NCI-H146 (cell line): Measurements from ENCODE around the gene NUDT3.
"Not testable (repeated sequence)": the region's sequence is repeated elsewhere in the genome, so short reads cannot be mapped to it uniquely, and the experiment has no call there.

Source experiments
- DNase-seq: peaks from one replicate; lab custom pipeline; 2025; lab: John Stamatoyannopoulos, UW

Gene NUDT3

GRCh38 chr6:34370361-34370760, 22.1 kb downstream of the NUDT3 start:
- no peak for DNase-seq

- DNase-seq, result no peak
Observed at GRCh38 chr6:34369385-34369784, 23.1 kb downstream of the NUDT3 start.

DNA sequence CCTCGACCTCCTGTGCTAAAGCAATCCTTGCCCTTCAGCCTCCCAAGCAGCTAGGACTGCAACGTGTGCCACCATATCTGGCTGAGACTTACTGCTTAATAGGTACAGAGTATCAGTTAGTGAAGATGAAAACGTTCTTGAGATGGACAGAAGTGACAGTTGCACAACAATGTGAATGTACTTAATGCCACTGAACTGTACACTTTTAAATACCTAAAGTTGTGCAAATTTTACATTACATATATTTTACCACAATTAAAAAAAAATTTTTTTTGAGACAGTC, 25.9 kb downstream of the NUDT3 start:
- no peak for DNase-seq

DNA sequence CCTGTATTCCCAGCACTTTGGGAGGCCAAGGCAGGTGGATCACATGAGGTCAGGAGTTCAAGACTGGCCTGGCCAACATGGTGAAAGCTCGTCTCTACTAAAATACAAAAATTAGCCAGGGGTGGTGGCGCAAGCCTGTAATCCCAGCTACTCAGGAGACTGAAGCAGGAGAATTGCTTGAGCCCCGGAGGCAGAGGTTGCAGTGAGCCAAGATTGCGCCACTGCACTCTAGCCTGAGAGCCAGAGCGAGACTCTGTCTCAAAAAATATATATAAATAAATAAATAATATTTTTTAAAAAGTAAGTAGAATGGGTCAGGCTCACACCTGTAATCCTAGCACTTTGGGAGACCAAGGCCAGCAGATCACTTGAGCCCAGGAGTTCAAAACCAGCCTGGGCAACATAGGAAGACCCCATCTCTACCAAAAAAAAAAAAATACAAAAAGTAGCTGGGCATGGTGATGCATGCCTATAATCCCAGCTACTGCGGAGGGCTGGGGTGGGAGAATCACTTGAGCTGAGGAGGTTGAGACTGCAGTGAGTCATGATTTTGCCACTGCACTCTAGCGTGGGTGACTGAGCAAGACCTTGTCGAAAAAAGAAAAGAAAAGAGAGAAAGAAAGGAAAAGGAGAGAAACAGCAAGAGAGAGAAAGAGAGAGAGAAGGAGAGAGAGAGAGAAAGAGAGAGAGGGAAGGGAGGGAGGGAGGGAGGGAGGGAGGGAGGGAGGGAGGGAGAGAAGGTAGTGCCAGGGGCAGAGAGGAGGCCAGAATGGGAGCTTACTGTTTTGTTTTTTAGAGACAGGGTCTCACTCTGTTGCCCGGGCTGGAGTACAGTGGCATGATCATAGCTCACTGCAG, 26.5 kb downstream of the NUDT3 start:
- not testable (repeated sequence) for DNase-seq

- DNase-seq, result not testable (repeated sequence)
Observed at GRCh38 chr6:34363681-34364075, 28.8 kb downstream of the NUDT3 start.

DNA sequence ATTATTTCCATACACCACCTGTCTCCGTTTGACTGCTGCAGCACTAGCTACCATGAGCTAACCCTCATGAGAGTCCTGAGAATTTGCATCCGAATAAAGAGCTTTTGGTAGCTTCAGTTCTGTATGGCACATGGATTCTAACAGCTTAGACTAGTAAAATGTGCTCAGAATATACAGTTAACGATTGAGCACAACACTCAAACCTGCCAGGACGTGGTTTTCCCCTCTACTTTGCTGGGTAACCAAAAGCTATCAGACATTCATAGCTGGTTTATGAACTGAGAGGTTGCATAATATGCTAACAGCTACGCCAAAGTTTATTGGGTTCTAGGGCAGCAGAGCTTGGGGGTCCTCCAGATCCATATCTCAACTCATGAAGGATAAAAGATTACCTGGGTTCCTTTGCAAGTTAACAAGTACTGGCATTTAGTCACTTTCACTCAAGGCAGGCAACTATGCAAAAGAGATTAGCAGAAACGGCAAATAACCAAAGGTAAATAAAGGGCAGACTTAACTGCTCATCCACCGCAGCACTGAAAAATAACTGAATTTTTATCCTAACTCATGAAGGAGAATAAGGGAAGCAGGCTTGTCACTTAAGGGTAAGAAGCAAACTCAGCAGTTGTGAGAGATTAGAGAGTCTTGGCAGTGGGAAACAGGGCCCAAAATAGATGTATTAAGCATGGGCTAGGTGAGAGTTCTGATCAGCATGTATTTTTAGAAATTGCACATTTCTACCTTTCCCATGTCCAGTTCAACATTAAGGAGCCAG, 29.4 kb downstream of the NUDT3 start:
- DNase-seq, result no peak

DNA sequence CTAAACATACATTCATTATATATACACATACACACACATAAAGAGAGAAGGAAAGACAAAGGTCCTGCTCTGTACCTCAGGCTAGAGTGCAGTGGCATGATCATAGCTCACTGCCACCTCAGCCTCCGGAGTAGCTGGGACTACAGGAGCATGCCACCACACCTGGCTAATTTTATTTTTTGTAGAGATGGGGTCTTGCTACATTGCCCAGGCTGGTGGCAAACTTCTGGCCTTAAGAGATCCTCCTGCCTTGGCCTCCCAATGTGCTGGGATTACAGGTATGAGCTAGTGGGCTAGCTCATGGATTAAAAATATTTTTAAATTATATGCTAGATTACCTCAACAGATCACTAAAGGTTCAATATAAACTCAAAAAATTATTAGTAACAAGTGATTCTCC, 30.3 kb downstream of the NUDT3 start:
- DNase-seq, result no peak

- no peak for DNase-seq
Observed at GRCh38 chr6:34360556-34360955, 31.9 kb downstream of the NUDT3 start.

- DNase-seq, result no peak
Observed at GRCh38 chr6:34359418-34360158, 32.9 kb downstream of the NUDT3 start.

DNA sequence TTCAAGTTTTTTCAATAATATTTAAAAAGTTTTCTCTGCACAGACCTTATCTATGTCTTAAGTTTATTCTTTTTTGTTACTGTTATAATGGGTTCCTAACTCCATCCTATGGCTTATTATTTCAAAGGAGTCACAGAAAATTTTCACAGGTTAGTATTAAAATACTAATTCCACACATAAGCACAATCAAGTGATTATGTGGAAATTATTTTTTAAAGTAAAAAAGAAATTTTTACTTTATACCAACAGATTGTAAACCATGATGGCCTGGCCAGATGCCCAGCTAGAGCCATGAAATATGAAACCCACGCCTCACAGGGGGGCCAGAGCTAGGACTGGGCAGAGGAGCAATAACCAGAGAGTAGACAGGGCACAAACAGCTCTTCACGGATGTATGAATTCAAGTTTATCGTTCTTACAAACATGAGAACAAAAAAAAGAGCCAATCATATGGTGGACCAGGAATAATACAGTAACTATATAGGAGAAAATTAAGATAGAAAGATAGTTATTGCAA, 34.0 kb downstream of the NUDT3 start:
- DNase-seq, result peak; percentile 59

DNA sequence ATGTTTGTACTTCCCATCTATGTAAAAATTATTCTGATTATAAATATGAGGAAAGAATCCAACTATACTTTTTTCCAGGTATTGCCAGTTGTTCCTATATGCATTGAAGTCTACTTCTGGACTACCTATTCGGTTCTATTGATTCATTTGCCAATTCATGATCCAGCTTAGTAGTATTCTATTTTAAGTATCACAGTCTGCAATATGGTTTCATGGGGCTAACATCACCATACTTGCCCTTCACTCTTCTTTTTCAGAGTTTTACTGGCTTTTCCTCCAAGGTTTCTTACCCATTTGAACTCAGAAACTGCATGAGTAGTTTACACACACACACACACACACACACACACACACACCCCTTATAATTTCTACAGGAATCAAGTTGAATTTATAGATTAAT, 34.5 kb downstream of the NUDT3 start:
- DNase-seq, result no peak

DNA sequence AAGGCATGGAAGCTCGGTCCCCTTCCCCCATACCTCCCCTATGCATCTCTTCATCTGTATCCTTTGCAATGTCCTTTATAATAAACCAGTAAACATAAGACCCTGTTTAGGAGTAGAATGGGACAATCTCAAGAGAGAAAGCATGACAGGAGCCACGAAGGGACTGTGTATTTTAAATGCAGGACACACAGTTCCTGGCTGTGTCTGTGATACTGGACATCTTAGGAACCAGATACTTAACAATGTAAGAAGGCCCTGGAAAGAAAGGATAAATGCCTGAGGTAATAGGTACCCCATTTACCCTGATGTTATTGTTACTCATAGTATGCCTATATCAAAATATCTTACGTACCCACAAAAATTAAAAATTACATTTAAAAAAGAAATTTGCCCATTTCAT, 36.6 kb downstream of the NUDT3 start:
- DNase-seq, result no peak

DNA sequence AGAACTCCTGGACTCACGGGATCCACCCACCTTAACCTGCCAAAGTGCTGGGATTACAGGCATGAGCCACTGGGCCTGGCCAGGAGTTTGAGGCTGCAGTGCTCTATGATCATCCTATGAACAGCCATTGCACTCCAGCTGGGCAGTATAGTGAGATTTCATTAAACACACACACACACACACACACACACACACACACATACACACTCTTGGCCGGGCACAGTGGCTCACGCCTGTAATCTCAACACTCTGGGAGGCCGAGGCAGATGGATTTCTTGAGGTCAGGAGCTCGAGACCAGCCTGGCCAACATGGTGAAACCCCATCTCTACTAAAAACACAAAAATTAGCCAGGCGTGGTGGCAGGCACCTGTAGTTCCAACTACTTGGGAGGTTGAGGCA, 38.2 kb downstream of the NUDT3 start:
- DNase-seq, result not testable (repeated sequence)

- DNase-seq, result not testable (repeated sequence)
Observed at GRCh38 chr6:34353530-34353929, 38.9 kb downstream of the NUDT3 start.

- DNase-seq, result no peak
Observed at GRCh38 chr6:34352305-34352937, 40.0 kb downstream of the NUDT3 start.

- DNase-seq, result no peak
Observed at GRCh38 chr6:34350934-34351217, 41.6 kb downstream of the NUDT3 start.

GRCh38 chr6:34350137-34350933, 42.1 kb downstream of the NUDT3 start:
- DNase-seq, result no peak

- DNase-seq, result no peak
Observed at GRCh38 chr6:34349211-34349610, 43.3 kb downstream of the NUDT3 start.

- DNase-seq, result no peak
Observed at GRCh38 chr6:34347303-34347702, 45.2 kb downstream of the NUDT3 start.

DNA sequence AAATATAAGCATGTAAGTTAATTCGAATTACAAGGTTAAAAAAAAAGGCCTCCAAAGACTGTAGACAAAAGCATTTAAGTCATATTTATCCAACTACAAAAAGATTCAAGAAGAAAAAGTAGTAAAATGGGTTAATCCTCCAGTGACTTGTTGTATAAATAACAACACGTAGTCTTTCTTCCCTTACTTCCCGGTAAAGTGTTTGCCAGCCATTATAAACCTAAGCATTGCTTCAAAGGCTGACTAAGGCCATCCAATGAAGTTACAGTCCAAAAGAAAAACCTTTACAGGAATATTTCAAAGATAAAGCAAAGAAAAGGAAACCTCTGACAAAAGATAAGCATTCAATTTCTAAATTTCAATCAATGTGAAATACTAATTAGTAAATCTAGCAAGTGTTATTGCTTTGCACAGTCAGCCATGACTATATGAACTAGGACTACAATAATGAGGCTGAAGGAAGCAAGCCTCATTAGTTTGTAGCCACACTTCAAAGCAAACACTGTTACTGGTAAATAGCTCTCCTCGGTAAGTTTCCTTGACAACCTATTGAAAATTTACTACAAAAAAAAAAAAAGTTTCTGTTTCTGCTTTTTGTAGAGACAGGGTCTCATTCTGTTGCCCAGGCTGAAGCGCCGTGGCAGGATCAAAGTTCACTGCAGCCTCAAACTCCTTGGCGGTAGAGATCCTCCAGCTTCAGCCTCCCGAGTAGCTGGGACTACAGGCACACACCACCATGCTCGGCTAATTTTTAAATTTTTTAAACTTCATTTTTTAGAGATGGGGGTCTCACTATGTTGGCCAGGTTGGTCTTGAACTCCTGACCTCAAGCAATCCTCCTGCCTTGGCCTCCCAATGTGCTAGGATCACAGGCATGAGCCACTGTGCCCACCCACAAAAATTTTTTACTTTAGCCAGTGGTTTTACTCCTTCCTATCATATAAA, 46.0 kb downstream of the NUDT3 start:
- DNase-seq, result peak; percentile 14
